ENCODE results near the gene DCUN1D3.

- TF ChIP-seq CTCF (IDR thresholded peaks at IDR 0.05; ENCODE audit: insufficient read depth, low read length, poor library complexity, severe bottlenecking) = no peak
- TF ChIP-seq EZH2phosphoT487 (conservative IDR thresholded peaks at IDR 0.05; ENCODE audit: low read length) = no peak
These were observed 49.2 kb downstream of the DCUN1D3 start for GRCh38 chr16:20850981-20851380.

All from SU-DHL-6 (cell line).